SIG-M5 (cell line): ENCODE results near the gene DHRS7B.

Source experiments
- DNase-seq: peaks from one replicate; lab custom pipeline; 2025; lab: John Stamatoyannopoulos, UW

The DHRS7B gene

GRCh38 chr17:21240369-21241055, 113.7 kb downstream of the DHRS7B start:
- DNase-seq, result no peak
